Posterior vena cava (tissue), 2 donors: Measurements from ENCODE around the gene NOB1. TPM values are rescaled to one million over a fixed set of nuclear protein-coding genes. Genes with fewer than 3 reads are reported as not detected.
A peak's percentile ranks its signal among the peaks of the same experiment; 100 is the strongest.
"Not testable (repeated sequence)": the region's sequence is repeated elsewhere in the genome, so short reads cannot be mapped to it uniquely, and the experiment has no call there.

Experiments used
- DNase-seq: peaks from one replicate; pipeline ENCODE4 v3.0.0-alpha.2; 2020; ENCODE audit warnings: low spot score
- intact Hi-C, 2 donors: fragments of 100-400 bp; cut with DNase I; formaldehyde crosslinking; loops; one replicate each; pipeline versions ENCODE4 v1.14.1 to v1.14.2; 2022 to 2023
- long read RNA-seq, 2 donors: library from polyadenylated mRNA; unstranded; transcript quantifications; one replicate each; pipeline ENCODE4 v2.0.0, GENCODE V29; 2020 to 2021
- total RNA-seq, 2 donors: library from RNA; stranded (reverse); fragmentation: NEBNext Ultra II Directional; extraction: Animal tissue kit (Norgen Biotek cat#: 25700); gene quantifications; one replicate each; pipeline ENCODE4 v1.2.1, GENCODE V29; 2021
- donor health status: DM: yes; HTN: yes; CAD: no.
- donor health status: DM: yes; HTN: yes; CAD: no.

NOB1 gene
- total RNA-seq: 10 to 100 TPM; 24.2 to 25.3 TPM
- long read RNA-seq, donor 1, transcript NOB1-201 (9 exons, 1,734 nt): major isoform, 11 of 15 reads
- long read RNA-seq, donor 1, partial matches to known transcripts: 3 of 15 reads
- long read RNA-seq, donor 1, other reads (novel, unspliced or antisense): 1 of 15 reads
- long read RNA-seq, donor 2, transcript NOB1-201 (9 exons, 1,734 nt): major isoform, 106 of 130 reads
- long read RNA-seq, donor 2, partial matches to known transcripts: 14 of 130 reads
- long read RNA-seq, donor 2, other reads (novel, unspliced or antisense): 10 of 130 reads

GRCh38 chr16:69754469-69755310, at the start of gene NOB1:
TSS of gene NOB1 (minus strand) at chr16:69754926. CDS start at chr16:69754910, 16 bp downstream.
- intact Hi-C loops: loop anchor here (2.0 to 5.0 kb wide), 3 partner anchors 42 to 362 kb away; no protein-coding TSS in a partner anchor

GRCh38 chr16:69804297-69804696, 49.6 kb upstream of the NOB1 start:
- intact Hi-C loops: no loop called here

More at GRCh38 chr16:69754469-69755310, at the start of gene NOB1:
- peak; percentile 99 for DNase-seq

GRCh38 chr16:69799611-69800031, 44.9 kb upstream of the NOB1 start:
- no peak for DNase-seq
- intact Hi-C loops: loop anchor here in 1 of 2 donors (5.0 kb wide), 1 partner anchor 133 kb away; no protein-coding TSS in a partner anchor

More at GRCh38 chr16:69804297-69804696, 49.6 kb upstream of the NOB1 start:
- no peak for DNase-seq

- intact Hi-C loops: loop anchor here in 1 of 2 donors (5.0 kb wide), 1 partner anchor 134 kb away; no protein-coding TSS in a partner anchor
- no peak for DNase-seq
Observed at GRCh38 chr16:69798466-69798865, 43.7 kb upstream of the NOB1 start.

GRCh38 chr16:69796285-69797118, 41.8 kb upstream of the NOB1 start:
- no peak for DNase-seq
- intact Hi-C loops: loop anchor here (2.0 to 5.0 kb wide), 2 partner anchors 132 to 136 kb away; no protein-coding TSS in a partner anchor

- no peak for DNase-seq
- intact Hi-C loops: no loop called here
Observed at GRCh38 chr16:69794486-69794885, 39.8 kb upstream of the NOB1 start.

- no peak for DNase-seq
- intact Hi-C loops: no loop called here
Observed at GRCh38 chr16:69793526-69793925, 38.8 kb upstream of the NOB1 start.

- intact Hi-C loops: loop anchor here in 1 of 2 donors (1.0 kb wide), 1 partner anchor 8 kb away; no protein-coding TSS in a partner anchor
- DNase-seq: not testable (repeated sequence)
Observed at GRCh38 chr16:69791391-69791847, 36.7 kb upstream of the NOB1 start.

GRCh38 chr16:69787883-69788282, 33.2 kb upstream of the NOB1 start:
- DNase-seq: no peak
- intact Hi-C loops: no loop called here

- intact Hi-C loops: no loop called here
- no peak for DNase-seq
Observed at GRCh38 chr16:69784586-69784985, 29.9 kb upstream of the NOB1 start.

- intact Hi-C loops: no loop called here
- no peak for DNase-seq
Observed at GRCh38 chr16:69781118-69781517, 26.4 kb upstream of the NOB1 start.

GRCh38 chr16:69779724-69780123, 25.0 kb upstream of the NOB1 start:
- no peak for DNase-seq
- intact Hi-C loops: no loop called here

- DNase-seq: no peak
- intact Hi-C loops: no loop called here
Observed at GRCh38 chr16:69775563-69775962, 20.8 kb upstream of the NOB1 start.

- intact Hi-C loops: no loop called here
- no peak for DNase-seq
Observed at GRCh38 chr16:69773260-69773947, 18.7 kb upstream of the NOB1 start.

GRCh38 chr16:69771651-69771967, 16.9 kb upstream of the NOB1 start:
- intact Hi-C loops: no loop called here
- DNase-seq: no peak

- no peak for DNase-seq
- intact Hi-C loops: no loop called here
Observed at GRCh38 chr16:69769404-69769803, 14.7 kb upstream of the NOB1 start.

- intact Hi-C loops: no loop called here
Observed at GRCh38 chr16:69768666-69769065, 13.9 kb upstream of the NOB1 start.

GRCh38 chr16:69767459-69768229, 12.9 kb upstream of the NOB1 start:
- intact Hi-C loops: no loop called here
- DNase-seq: no peak

More at GRCh38 chr16:69768666-69769065, 13.9 kb upstream of the NOB1 start:
- DNase-seq: no peak
